Measurements from ENCODE around the gene DDAH2.
"Not testable (repeated sequence)": the region's sequence is repeated elsewhere in the genome, so short reads cannot be mapped to it uniquely, and the experiment has no call there.

DDAH2 gene

DNA sequence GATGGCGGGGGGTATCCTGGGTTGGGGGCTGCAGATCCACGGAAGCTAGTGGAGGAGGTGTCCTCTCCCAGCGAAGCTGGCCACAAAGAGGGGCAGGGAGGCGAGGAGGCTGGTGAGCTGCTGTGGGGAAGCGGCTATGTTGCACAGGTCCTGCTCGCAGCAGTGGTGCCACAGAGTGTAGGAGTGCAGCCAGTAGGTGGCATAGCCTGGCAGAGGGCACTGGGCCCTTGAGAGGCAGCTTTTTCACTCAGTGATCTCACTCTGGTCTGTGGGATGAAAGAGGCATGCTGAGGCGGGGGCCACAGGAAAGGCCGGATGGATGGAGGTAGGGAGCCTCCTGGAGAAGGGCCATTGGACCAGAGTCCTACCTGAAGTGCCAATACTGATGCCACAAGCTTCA, 16.8 kb downstream of the DDAH2 start:
- DNase-seq = no peak

DNA sequence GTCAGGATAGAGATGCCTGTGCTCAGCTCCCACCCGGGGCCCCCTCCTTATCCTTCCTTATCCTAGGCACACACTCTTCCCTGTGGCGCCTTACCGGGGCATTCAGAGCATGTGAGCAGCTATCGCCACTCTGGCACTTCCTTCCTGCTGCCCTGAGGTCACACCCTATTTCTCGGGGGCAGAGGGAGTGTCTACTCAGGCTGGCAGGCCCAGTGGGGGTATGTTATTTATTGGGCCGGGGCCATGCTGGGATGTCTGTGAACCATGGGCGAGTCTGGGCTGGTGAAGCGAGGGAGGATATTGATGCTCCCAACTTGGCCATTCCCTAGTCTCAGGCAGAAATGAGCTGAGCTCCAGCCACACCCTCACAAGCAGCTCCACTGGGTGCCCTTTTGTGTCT, 17.9 kb downstream of the DDAH2 start:
- no peak for DNase-seq

DNA sequence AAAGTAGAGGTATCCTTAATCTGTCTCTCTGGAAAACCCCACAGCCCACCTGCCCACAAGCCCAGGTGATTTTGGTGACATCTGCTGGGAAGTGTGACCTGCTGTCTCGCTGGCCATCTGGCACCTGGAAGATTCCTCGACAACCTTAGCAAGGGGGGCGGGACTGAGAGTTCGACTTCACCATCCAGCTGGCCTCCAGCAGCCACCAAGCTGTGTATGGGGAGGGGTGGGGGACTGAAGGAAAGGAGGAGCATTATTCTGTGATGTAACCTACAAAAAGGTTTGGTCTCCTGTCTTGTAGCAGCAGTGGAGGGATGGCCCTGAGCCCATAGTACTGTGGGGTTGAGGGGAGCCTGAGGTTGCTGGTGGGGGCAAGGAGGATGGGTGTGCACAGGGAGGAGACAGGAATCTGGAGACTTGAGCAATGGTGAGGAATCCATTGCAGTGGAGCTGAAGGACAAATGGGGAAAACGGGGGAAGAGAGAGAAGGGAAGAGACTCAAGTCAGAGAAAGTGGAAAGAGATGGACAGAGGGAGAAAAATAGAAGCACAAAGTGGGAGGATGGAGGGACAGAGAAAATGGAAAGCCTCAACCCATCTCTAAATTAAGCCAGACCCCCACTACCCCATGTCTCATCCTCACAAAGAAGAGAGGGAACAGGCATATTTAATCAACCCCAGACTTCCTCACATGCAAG, 18.4 kb downstream of the DDAH2 start:
- DNase-seq = no peak

DNA sequence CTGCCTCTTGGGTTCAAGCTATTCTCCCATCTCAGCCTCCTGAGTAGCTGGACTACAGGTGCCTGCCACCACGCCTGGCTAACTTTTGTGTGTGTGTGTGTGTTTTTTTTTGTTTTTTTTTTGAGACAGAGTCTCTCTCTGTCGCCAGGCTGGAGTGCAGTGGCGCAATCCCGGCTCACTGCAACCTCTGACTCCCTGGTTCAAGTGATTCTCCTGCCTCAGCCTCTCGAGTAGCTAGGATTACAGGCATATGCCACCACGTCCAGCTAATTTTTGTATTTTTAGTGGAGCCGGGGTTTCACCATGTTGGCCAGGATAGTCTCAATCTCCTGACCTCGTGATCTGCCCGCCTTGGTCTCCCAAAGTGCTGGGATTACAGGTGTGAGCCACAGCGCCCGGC, 19.9 kb downstream of the DDAH2 start:
- DNase-seq = not testable (repeated sequence)

DNA sequence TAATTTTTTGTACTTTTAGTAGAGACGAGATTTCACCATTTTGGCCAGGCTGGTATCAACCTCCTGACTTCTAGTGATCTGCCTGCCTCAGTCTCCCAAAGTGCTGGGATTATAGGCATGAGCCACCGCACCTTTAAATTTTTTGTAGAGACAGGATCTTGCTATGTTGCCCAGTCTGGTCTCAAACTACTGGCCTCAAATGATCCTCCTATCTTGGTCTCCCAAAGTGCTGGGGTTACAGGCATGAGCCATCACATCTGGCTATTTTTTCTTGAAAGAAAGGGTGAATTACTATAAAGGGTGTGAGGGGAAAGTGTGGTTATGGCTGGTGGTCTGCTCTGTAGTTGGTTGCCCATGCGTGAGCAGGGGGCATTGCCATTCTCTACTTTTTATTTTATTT, 20.9 kb downstream of the DDAH2 start:
- no peak for DNase-seq

DNA sequence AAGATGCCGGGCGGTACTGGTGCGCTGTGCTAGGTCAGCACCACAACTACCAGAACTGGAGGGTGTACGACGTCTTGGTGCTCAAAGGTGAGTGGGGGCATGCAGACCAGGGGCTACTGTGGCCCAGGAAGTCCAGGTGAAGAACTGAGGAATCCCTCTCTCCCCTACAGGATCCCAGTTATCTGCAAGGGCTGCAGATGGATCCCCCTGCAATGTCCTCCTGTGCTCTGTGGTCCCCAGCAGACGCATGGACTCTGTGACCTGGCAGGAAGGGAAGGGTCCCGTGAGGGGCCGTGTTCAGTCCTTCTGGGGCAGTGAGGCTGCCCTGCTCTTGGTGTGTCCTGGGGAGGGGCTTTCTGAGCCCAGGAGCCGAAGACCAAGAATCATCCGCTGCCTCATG, 21.4 kb downstream of the DDAH2 start:
- no peak for DNase-seq

DNA sequence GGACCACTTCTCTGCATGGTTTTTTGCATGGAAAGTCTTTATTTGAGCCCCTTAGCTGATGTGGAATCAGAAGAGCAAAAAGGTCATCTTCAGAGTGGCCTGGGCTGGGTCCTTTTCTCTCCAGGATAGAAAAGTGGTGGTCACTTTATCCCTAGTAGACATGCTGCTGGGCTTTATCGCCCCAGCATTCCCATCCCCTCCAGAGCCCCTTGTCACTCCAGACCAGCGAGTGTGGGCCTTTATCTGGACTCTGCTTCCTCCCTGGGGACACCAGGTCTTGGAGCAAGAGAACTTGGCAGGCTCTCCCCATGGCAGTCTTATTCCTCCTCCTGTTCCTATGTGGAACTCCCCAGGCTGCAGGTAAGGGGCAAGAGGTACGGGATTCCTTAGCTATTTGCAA, 22.5 kb downstream of the DDAH2 start, which contains the start of gene LY6G6F:
LY6G6F (plus strand) TSS at position 268 of the 400 bp plus-strand sequence; CDS start at position 309, 41 bp downstream.
- no peak for DNase-seq

DNA sequence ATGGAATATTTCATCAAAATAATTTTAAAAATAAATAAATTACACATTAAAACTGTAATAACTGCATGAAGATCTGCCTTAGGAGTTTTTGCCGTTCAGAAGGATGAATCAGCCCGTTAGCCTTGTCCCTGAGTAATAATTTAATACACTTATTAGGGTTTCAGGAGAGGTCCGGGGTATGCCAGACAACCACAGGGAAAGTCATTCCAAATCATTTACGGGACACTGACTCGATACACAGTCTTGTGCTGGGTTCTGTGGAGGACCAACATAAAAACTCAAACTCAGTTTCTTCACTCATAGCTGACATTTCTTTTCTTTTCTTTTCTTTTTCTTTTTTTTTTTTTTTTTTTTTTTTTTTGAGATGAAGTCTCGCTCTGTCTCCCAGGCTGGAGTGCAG, 23.2 kb downstream of the DDAH2 start:
- no peak for DNase-seq

DNA sequence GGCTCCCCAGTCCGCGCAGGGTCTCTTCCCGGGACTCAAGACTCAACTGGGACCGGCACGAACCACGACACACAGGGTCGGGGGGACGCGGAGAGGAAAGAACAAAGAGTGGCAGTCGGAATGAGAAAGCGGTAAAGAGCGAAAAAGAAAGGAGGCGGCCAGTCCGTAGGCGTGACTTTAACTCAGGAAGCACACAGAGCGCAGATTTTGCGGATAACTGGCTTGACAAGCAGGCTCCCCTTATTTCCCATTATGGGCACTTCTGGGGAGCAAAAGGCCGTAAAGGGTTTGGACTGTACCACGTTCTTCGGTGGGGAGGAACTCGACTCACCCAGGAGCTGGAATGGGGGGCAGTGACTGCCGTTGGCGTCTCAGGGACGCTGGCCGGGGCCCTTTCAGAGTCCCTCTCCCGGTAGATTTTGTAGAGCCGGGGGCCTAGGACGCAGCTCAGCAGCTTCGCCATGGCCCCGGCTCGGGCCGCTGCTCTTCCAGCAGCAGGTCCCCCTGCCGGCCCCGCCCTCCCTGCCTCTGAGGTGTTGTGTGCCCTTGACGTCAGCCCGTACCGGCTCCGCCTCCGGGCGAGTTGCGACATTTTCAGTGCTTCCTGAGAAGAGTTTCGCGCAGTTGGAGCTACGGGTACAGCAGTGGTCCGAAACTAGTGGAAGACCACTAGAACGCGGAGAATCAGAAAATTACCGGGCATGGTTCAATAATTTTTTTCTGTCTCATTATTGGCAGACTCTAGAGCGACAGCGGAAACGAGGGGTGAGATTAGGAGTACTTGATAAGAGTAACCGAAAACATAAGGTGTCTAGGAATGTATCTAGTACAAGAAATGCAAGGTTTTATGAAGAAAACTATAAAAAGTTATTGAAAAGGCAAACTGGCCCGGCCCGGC, 26.0 kb downstream of the DDAH2 start, which contains the start of gene ABHD16A:
ABHD16A (minus strand) TSS at position 506 of the 898 bp plus-strand sequence; CDS start at position 463, 43 bp downstream.
- peak; percentile 89 for DNase-seq

DNA sequence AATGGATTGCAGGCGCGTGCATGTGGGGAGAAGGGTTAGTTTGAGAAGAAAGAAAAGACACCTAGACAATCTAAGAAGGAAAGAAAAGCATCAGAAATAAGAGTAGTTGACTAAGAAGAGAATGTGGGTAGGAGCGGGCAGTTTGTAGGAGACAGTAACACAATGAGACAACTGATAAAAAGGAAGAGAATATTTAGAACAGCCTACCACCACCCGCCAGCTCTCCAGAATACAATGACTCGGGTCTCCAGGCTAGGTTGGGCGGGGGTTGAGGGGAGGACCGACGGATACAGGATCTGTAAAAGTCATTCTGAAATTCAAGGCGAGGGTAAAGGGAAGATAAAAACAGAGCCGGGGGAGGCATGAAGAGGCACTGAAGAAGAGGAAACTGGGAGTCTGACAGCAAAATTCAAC, 26.7 kb downstream of the DDAH2 start:
- no peak for DNase-seq

DNA sequence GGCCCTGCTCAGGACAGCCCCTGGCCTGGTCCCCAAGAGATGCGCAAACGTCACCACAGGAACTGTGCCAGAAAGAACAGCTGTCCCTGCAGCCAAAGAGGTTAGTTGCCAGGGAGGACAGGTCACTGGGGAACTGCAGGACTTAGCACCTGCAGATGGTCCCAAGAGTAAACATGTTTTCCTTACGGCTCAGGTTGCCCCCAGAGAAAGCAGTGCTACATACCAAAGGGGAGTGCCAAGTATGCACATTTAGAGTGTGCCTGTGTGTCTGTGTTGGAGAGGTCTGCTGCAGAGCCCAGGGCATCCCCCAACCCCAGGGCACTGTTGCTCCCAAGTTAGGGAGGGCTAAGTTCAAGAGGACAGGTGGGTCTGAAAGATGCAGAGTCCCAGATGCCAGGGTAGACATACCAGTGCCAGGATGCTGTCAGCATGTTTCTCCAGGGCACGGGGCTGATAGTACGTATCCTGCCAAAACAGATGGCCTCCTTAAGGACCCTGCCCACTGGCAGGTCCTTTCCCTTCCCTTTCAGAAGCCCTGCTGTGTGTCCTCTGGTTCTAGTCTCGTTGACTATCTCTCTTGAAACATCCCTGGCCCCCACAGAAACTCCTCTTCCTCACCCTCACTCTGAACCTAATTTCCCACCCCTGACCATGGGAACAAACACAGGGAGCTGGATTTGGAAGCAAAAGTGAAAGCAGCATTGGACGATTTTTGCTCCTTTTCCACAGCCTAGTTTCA, 27.3 kb downstream of the DDAH2 start:
- DNase-seq = no peak

DNA sequence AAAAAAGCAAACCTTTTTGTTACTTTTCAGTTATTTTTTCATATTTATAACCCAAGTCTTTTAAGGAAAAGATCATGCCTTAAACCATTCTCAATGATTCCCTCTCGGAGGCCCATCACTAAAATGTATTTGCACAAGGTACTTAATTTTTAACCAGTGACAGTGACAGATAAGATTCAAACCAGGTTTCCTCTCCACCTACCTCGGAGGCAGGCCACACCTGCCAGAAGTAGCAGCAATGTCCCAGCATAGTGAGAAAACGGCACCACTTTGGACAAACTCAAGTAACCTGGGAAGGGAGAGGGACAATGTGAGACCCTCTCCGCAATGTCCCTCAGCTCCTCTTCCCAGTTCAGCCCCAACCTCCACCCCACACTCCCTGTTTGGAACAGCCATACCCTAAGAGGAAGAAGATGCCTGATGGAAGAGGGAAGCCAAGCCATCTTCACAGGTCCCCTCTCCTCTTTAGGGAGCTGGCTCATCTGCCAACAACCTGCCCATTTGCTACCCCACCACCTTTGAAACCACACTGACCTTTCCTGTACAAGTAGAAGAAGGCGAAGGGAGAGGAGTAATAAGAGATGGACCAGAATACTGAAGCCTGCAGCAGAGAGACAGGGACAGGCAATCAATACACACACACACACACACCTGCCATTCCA, 28.2 kb downstream of the DDAH2 start:
- no peak for DNase-seq

DNA sequence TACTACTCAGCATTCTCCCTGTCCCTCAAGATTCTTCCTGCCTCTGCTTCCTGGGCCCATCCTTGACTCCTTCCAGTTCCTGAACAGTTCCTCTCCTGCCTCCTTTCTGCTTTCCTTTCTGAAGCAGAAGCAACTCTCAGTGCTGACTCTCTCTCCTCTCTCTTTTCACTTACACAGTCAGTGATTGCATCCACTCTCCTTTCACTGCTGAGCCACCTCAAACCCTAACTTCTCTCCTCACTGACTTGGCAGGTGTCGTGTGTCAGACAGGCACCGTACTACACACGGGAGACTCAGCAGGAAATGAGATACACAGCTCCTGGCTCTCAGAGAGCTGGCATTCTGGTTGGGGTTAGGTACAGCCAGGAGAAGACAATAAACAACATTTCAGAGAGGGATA, 31.5 kb downstream of the DDAH2 start:
- no peak for DNase-seq

DNA sequence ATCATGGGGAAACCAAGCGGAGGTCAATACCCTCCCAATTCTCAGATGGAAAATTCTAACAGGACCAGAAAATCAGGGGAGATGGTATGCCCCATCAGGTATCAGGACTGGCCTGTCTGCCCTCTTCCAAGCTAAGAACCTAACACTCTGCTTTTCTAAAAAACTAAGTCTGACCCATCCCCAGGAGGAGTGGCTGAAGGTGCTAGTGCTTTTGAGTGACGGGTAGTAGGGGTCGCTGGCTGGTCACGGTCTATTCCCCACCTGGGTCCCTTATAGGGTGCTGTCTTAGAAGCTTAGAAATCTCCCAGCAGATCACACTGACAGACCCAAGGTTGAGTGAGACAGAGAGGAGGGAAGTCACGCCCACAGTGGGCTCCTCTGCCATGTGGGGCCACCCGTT, 35.6 kb downstream of the DDAH2 start:
- no peak for DNase-seq

DNA sequence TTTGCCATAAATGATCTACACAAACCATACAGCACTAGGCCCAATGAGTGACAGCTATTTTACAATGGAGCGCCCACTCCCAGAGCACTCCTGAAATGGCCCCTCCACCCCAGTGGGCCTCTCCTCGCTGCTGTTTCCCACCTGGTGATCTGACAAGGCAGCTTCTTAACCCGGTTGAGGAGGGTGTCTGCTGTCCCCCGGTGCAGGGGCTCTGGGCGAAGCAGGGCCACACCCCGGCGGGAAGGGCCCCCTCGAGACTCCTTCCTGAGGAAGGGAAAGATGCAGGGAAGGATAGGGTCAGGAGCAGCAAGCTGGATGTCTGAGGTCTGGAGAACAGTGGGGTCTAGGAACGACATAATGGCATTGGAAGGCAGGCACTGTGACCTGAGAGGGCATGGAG, 36.2 kb downstream of the DDAH2 start:
- no peak for DNase-seq

DNA sequence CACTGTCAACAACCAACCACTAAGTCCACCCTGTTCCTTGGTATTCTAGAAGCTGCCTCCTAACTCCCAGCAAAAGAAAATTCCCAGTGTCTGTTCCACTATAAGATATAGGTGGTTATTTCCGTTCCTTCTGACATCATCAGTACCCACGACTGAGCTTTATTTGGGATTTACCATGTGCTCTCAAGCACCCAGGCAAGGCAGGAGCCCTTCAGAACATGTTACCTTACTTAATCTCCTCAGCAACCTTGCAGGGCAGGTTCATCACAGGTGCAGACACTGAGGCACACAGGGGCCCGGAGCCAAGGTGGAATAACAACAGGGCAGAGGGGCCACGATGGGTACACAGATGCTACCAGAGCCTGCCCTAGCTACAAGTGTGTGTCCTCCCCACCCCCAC, 36.7 kb downstream of the DDAH2 start:
- DNase-seq = no peak

DNA sequence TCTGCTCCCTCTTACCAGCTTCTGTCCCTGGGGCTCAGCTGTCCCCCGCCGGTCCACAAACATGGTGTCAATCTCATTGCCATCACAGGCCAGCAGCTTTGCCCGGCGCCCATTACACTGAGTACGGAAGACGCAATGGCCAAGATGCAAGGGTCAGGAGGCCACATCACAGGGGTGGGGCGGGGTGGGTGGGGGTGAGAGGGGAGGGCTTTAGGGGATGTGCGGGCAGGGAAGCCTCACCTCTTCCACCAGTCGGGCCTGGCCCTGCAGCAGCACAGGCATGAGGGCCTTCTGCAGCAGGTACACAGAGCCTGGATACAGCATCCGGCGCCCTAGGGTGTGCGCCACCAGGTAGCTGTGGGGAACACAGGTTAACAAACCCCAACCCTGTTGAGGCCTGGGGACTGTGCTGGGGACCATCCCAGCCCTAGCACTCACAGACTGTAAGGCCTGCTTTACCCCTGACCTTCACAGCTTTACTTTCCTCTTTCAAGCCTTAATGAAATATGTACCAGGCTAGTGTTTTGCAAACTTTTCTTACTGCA, 37.5 kb downstream of the DDAH2 start:
- no peak for DNase-seq

DNA sequence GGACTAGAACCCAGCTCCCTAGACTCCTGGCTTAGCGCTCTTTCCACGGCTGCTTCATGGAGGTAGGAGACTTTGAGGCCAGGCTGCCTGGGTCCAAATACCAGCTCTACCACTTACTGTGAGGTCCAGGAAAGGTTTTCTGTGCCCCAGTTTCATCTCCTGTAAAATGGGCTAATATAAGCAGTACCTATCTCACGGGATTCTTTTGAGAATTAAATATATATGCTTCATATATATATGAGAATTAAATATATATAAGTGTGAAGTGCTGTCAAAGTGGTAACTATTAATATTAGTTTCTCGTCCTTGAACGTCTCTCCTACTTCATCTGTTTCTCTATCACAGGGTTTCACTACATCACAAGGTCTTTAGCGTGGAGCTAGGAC, 38.0 kb downstream of the DDAH2 start:
- DNase-seq = no peak

DNA sequence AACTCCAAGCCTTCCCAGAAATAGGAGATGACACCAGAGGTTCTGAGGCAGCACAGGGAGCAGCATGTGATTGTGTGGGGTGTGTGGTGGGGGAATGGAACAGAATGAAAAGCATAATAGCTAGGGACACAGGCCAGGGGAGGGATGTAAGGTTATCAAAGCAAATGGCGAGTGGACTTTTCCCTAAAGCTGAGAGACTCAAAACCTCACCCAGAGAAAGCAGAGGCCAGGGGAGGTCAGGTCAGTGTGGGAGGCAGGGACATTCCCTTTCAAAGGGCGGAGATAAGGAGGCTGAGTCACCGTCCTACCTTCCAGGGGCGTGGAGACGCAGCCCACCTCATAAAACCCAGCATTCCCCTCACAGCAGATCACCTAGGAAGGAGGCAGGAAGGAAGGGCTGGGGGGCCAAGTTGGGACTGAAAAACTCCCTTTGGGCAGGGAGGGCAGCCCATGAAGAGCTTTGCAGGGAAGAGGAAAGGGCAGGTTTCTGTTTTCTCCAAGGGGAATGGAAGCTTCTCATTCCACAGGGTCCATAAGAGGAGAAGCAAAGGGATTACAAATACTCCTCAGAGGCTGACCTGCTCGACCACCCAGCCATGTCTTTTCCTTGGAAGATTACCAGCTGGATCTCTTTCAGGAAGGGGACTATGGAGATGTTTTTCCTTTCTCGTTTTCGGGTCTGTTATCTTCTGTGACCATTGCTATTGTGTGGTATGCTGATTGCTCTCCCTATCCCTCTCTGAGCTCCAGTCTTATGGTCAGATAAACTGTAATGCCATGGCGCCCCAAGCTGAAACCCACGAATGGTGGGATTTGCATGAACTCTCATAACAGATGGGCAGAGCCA, 38.6 kb downstream of the DDAH2 start:
- no peak for DNase-seq

DNA sequence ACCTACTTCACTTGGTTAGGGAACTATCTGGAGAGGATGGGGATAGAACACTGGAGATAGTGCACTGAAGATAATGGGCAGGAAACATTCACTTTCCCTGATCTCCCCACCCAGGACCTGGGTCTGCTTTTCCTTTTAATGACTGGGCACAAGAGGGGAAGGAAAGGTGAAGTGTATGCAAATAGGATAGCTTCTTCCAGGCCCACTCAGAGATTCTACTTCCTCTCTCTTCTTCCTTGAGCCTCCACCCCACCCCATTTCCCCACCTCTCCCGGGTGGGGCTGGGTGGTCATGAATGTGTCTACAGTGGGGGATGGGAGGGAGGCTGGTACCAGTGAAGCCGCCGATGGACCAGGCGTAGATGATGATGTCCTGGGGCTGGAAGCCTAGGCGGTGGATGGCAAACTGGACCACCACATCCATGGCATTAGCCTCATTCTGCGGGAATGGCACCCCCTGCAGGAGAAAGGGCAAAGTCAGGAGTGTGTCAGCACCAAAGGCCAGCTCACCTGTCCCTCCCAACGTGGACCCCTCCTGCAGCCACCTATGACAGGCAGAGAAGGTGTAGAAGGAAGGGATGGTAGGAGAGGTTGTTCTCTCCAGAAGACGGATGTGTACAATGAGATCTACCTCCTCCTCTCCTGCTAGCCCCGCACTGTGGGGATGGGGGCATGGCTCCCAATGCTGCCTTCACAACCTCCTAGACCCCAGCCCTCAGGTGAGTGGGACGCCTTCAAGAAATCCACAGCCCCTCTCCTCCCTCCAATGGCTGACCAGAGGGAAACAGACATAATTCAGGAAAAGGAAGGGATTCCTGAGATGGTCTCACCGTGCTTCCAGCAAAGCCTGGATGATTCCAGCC, 39.6 kb downstream of the DDAH2 start:
- DNase-seq = no peak

All from activated gamma-delta T cell (primary cell).